HepG2 (cell line): ENCODE data around the gene FAM131A. TPM values are rescaled to one million over a fixed set of nuclear protein-coding genes. Genes with fewer than 3 reads are reported as not detected.

ENCODE experiments used
- ATAC-seq: fragments of 200-7000 bp; cut with Tn5 transposase; 3 replicates; pipeline ENCODE4 v1.9.1; 2020; ENCODE audit warnings: mild to moderate bottlenecking, moderate library complexity
- BruUV-seq: library from RNA; stranded (reverse); fragments of 400-500 nt; replicated peaks from 2 replicates; lab custom pipeline; 2021; lab: Mats Ljungman, UMichigan
- CTCF ChIA-PET: fragments of 300-600 bp; formaldehyde crosslinking; extraction: SDS; loops from one replicate; lab custom pipeline; 2021; ENCODE audit warnings: low total read pairs, inconsistent platforms, low intra/inter-chr PET ratio; lab: Yijun Ruan, JAX
- POLR2A ChIA-PET: fragments of 350-600 bp; sonication (Branson Sonifier 250); formaldehyde crosslinking; loops from one replicate; lab custom pipeline; 2020; ENCODE audit warnings: antibody characterized with exemption, inconsistent platforms; lab: Yijun Ruan, JAX
- DNase-seq: peaks from one replicate; pipeline ENCODE4 v3.0.0-alpha.2; 2015; ENCODE audit warnings: low spot score
- FAIRE-seq: peaks from 3 replicates; lab custom pipeline; 2011; peaks lifted over from hg19 to GRCh38; lab: Jason Lieb, UNC
- H2AFZ ChIP-seq: one replicate; pipeline ENCODE4 v1.6.1; 2011; ENCODE audit warnings: low read length, inconsistent platforms
- H3K27ac ChIP-seq: fragments of 300-600 bp; 3 replicates; pipeline ENCODE4 v1.8.0; 2011; ENCODE audit warnings: mixed run types, mild to moderate bottlenecking, mixed read lengths, low read length, inconsistent platforms; ENCODE audit not compliant: insufficient read depth; ENCODE audit errors: extremely low read length
- H3K27me3 ChIP-seq, 2 experiments: fragments of 200-600 bp in 1 of 2; 2 replicates in 1 of 2; 3 replicates in 1 of 2; pipeline versions ENCODE4 v1.6.0 to v1.8.0; 2011; ENCODE audit warnings: low read length in 2 of 2, mild to moderate bottlenecking in 2 of 2, moderate library complexity in 2 of 2, inconsistent platforms in 1 of 2; ENCODE audit not compliant: insufficient read depth in 2 of 2, control insufficient read depth in 1 of 2
- H3K36me3 ChIP-seq, 2 experiments: fragments of 200-600 bp in 1 of 2; replicated peaks in 1 of 2; 2 replicates in 1 of 2; 3 replicates in 1 of 2; pipeline versions ENCODE4 v1.5.1 to v1.8.0; 2011; ENCODE audit warnings: low read length in 2 of 2, inconsistent platforms in 1 of 2; ENCODE audit not compliant: insufficient read depth in 2 of 2, control insufficient read depth in 1 of 2
- H3K4me1 ChIP-seq: 2 replicates; pipeline ENCODE4 v1.5.1; 2012; ENCODE audit warnings: low read length, inconsistent platforms; ENCODE audit not compliant: insufficient read depth
- H3K4me2 ChIP-seq: 2 replicates; pipeline ENCODE4 v1.6.0; 2011; ENCODE audit warnings: low read depth, low read length, inconsistent platforms
- H3K4me3 ChIP-seq, 3 experiments: fragments of 200-600 bp in 1 of 3; sonication (generic), shearing (Covaris generic) in 1 of 3; replicated peaks in 1 of 3; 2 replicates each; pipeline ENCODE4 v1.5.1; 2011 to 2016; ENCODE audit warnings: low read length in 3 of 3, inconsistent platforms in 2 of 3, low read depth in 2 of 3, mild to moderate bottlenecking in 2 of 3, control low read depth in 1 of 3, mixed read lengths in 1 of 3; ENCODE audit not compliant: insufficient read depth in 1 of 3
- H3K79me2 ChIP-seq: one replicate; pipeline ENCODE4 v1.6.1; 2011; ENCODE audit warnings: low read length, inconsistent platforms; ENCODE audit not compliant: insufficient read depth
- H3K9ac ChIP-seq: 2 replicates; pipeline ENCODE4 v1.6.0; 2011; ENCODE audit warnings: mild to moderate bottlenecking, low read depth, low read length, inconsistent platforms; ENCODE audit not compliant: insufficient read depth
- H3K9me3 ChIP-seq: 2 replicates; pipeline ENCODE4 v1.5.1; 2012; ENCODE audit warnings: mild to moderate bottlenecking, low read length
- H4K20me1 ChIP-seq: 2 replicates; pipeline ENCODE4 v1.6.0; 2011; ENCODE audit warnings: inconsistent platforms, mild to moderate bottlenecking, low read length, moderate library complexity; ENCODE audit not compliant: insufficient read depth
- ARID3A ChIP-seq: IDR thresholded peaks from 2 replicates; pipeline ENCODE4 v1.6.1; 2012; ENCODE audit warnings: low read depth, low read length, improper control_type of control experiment
- ELF1 ChIP-seq: sonication (generic); formaldehyde crosslinking; IDR thresholded peaks from 2 replicates; pipeline ENCODE4 v1.4.0; 2020; ENCODE audit warnings: missing genetic modification reagents
- NFIC ChIP-seq: IDR thresholded peaks from 2 replicates; pipeline ENCODE4 v1.6.1; 2012; ENCODE audit warnings: mild to moderate bottlenecking, low read length, inconsistent platforms
- REPIN1 ChIP-seq: sonication (generic); formaldehyde crosslinking; IDR thresholded peaks from 2 replicates; pipeline ENCODE4 v1.8.0; 2022; ENCODE audit warnings: missing genetic modification reagents, low read depth, mild to moderate bottlenecking, borderline replicate concordance
- SMAD1 ChIP-seq: sonication (generic); formaldehyde crosslinking; IDR thresholded peaks from 2 replicates; pipeline ENCODE4 v1.4.0; 2020; ENCODE audit warnings: missing genetic modification reagents, low read depth, mild to moderate bottlenecking, borderline replicate concordance
- TRAFD1 ChIP-seq: sonication (generic); formaldehyde crosslinking; IDR thresholded peaks from 2 replicates; pipeline ENCODE4 v1.5.1; 2020; ENCODE audit warnings: missing genetic modification reagents, mild to moderate bottlenecking, borderline replicate concordance
- WIZ ChIP-seq: sonication (generic); formaldehyde crosslinking; IDR thresholded peaks from 2 replicates; pipeline ENCODE4 v1.5.1; 2020; ENCODE audit warnings: mild to moderate bottlenecking, missing genetic modification reagents
- ZBTB37 ChIP-seq: sonication (generic); formaldehyde crosslinking; IDR thresholded peaks from 2 replicates; pipeline ENCODE4 v1.4.0; 2020; ENCODE audit warnings: mild to moderate bottlenecking, missing genetic modification reagents
- ZFP41 ChIP-seq: sonication (generic); formaldehyde crosslinking; IDR thresholded peaks from 2 replicates; pipeline ENCODE4 v1.4.0; 2020; ENCODE audit warnings: mild to moderate bottlenecking, missing genetic modification reagents, borderline replicate concordance
- ZMAT3 ChIP-seq: sonication (generic); formaldehyde crosslinking; conservative IDR thresholded peaks from 2 replicates; pipeline ENCODE4 v1.7.0; 2021; ENCODE audit warnings: missing genetic modification reagents
- ZNF142 ChIP-seq: sonication (generic); formaldehyde crosslinking; IDR thresholded peaks from 2 replicates; pipeline ENCODE4 v1.4.0; 2020; ENCODE audit warnings: missing genetic modification reagents
- WGBS: methylation state at CpG from one replicate; pipeline ENCODE4 v1.1.6; 2017; ENCODE audit warnings: low lambda C conversion rate; 5-methylcytosine and 5-hydroxymethylcytosine counted together
- in situ Hi-C: cut with HindIII; loops from 2 replicates; pipeline ENCODE4 v1.10.0; 2017; ENCODE audit warnings: low pct_unique_long_range_greater_than_20kb; ENCODE audit not compliant: extremely low pct_ligation_motif_present
- intact Hi-C: fragments of 100-400 bp; cut with micrococcal nuclease; formaldehyde crosslinking; loops from one replicate; pipeline ENCODE4 v1.10.0; 2022; ENCODE audit not compliant: unreplicated experiment
- polyA plus RNA-seq, 8 experiments: library from polyadenylated mRNA; depleted of rRNA in 3 of 8; stranded (reverse) in 7 of 8; unstranded in 1 of 8; fragments of >200 nt; fragmentation: Illumina TruSeq in 4 of 8; extraction: Trizol in 4 of 8; gene quantifications; 2 replicates each; pipeline versions ENCODE4 v1.2.1 to v1.2.3, GENCODE V29; 2011 to 2016; ENCODE audit warnings: low read depth in 4 of 8, missing spikeins in 1 of 8, mixed read lengths in 1 of 8; ENCODE audit not compliant: insufficient read depth in 1 of 8
- total RNA-seq, 5 experiments: library from RNA; depleted of rRNA; stranded (reverse); fragments of >200 nt; fragmentation: Illumina TruSeq; extraction: Trizol; gene quantifications; 2 replicates each; pipeline ENCODE4 v1.2.3, GENCODE V29; 2016; ENCODE audit warnings: low read depth in 1 of 5

Gene FAM131A
- total and polyA plus RNA-seq, 2 of the 13 experiments (the other 11 are each of a cell fraction or from before 2014, with no cell fraction given), result 9.2 to 9.3 TPM

- in situ Hi-C loops (no loop called here), intact Hi-C loops (no loop called here)
- no peak overlapping the region for H2AFZ ChIP-seq
- no peak overlapping the region for H3K4me2 ChIP-seq
- H4K20me1 ChIP-seq, result peaks cover 5% of the 10 kb centered on the region; the same call in 1 of the 2 replicates
- ChIA-PET POLR2A (no interaction called here), CTCF (no interaction called here)
- H3K27ac ChIP-seq, result no peak overlapping the region
- no peaks in the 10 kb centered on the region for H3K9me3 ChIP-seq
- no peaks in the 10 kb centered on the region for H3K4me1 ChIP-seq
- H3K9ac ChIP-seq, result no peak overlapping the region
- ATAC-seq, result no peak
- no peak for FAIRE-seq
- peaks cover 53 to 92% of the 10 kb centered on the region in 2 experiments for H3K36me3 ChIP-seq
- no peaks in the 10 kb centered on the region for H3K27me3 ChIP-seq
- no TSS peak for BruUV-seq
- no peak for DNase-seq
- 56% methylated on average over 3 of the region's 3 CpGs for WGBS
- H3K4me3 ChIP-seq, result no peak overlapping the region
- H3K79me2 ChIP-seq, result peaks cover 5% of the 10 kb centered on the region
- no peak for TF ChIP-seq ELF1 (CRISPR knock-in tag)
- no peak for TF ChIP-seq WIZ (CRISPR knock-in tag)
- no peak for TF ChIP-seq SMAD1 (CRISPR knock-in tag)
- TF ChIP-seq ARID3A, result no peak
- TF ChIP-seq ZMAT3, result no peak
- no peak for TF ChIP-seq NFIC
- no peak for TF ChIP-seq TRAFD1 (CRISPR knock-in tag)
- no peak for TF ChIP-seq ZNF142 (CRISPR knock-in tag)
- TF ChIP-seq REPIN1 (CRISPR knock-in tag), result no peak
- no peak for TF ChIP-seq ZFP41 (CRISPR knock-in tag)
- TF ChIP-seq ZBTB37 (CRISPR knock-in tag), result no peak
Measured at GRCh38 chr3:184328516-184328915, 8.9 kb upstream of the FAM131A start.
